GM13976 (cell line): ENCODE results near the gene MUC2.

ENCODE experiments used
- DNase-seq: peaks from one replicate; pipeline ENCODE4 v3.0.0; 2012; ENCODE audit warnings: low spot score
- CTCF ChIP-seq: IDR thresholded peaks from 2 replicates; pipeline ENCODE4 v1.5.1; 2012; ENCODE audit warnings: borderline replicate concordance, mild to moderate bottlenecking; ENCODE audit not compliant: insufficient read depth; ENCODE audit errors: extremely low read depth, missing control alignments, control extremely low read depth
- in situ Hi-C: fragments of 300-500 bp; cut with MboI; formaldehyde crosslinking; loops from one replicate; pipeline ENCODE4 v1.12.0; 2022; ENCODE audit warnings: low sequenced_read_pairs, mixed read lengths, inconsistent platforms; ENCODE audit not compliant: unreplicated experiment

Gene MUC2

DNA sequence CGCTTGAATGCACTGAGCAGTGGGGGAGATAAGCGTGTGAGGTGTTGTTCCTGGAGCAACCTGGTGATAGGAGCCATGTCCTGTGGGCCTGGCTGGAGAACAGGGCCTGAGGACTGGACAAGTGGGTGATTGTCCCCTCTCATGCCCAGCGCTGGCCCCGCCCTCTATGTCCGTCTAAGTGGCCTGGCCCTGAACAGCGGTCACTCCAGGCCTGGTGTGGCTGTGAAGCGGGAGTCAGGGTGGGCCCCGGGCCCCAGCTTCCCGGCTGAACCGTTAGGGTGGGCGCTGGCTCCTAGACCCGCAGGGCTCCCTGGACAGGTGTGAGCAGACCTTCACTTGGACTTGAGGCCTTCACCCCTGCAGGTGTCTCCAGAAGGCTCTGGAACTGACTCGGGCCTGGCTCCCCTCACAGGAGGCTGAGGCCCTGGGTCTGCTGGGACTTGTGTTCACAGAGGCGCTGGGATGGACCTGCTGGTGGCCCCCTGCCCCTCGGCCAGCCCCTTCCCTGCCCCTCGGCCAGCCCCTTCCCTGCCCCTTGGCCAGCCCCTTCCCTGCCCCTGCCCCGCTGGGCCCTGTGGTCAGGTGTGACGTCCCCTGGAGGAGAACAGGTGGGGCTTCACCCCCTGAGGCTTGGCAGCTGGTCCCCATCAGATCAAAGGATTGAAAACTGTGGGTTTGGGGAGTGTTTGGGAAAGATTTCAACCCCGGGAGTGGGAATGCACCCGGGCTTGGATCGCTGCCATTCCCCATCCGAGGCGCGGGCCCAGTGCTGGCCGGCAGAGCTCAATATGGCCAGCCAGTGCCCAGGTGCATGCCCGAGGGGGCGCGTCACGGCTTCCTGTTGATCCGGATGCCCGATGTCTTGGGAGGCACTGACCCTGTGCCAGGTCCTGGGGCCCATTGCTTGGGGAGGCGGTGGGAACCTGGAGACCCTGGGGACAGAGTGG, 34.9 kb upstream of the MUC2 start:
- in situ Hi-C loops = loop anchor here (25.0 kb wide), 1 partner anchor 98 kb away; no protein-coding TSS in a partner anchor
- DNase-seq = no peak

GRCh38 chr11:1040428-1041148, 34.1 kb upstream of the MUC2 start:
- in situ Hi-C loops = loop anchor here (25.0 kb wide), 1 partner anchor 97 kb away; no protein-coding TSS in a partner anchor
- no peak for DNase-seq
- no peak for TF ChIP-seq CTCF

More for the DNA sequence above, 34.9 kb upstream of the MUC2 start:
- no peak for TF ChIP-seq CTCF

GRCh38 chr11:1041149-1041467, 33.6 kb upstream of the MUC2 start:
- no peak for DNase-seq
- TF ChIP-seq CTCF = no peak
- in situ Hi-C loops = loop anchor here (25.0 kb wide), 1 partner anchor 96 kb away; no protein-coding TSS in a partner anchor

DNA sequence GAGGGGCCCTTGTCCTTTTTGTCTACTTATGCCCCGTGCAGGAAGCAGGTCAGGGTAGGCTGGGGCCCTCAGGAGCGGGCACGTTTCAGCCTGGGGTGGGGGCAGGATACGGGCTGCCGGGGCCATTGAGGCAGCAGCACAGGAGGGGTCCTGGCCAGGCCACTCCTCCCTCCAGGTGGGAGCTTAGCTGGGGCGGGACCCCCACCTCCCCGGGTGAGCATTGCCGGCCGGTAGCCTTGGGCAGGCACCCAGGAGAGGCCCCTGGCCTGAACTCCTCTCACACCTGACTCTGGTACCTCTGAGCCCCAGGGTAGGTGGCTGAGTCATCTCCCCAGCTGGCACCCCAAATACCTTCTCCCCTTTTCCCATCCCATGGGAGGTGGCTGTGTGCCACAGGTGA, 33.2 kb upstream of the MUC2 start:
- no peak for DNase-seq
- no peak for TF ChIP-seq CTCF
- in situ Hi-C loops = loop anchor here (25.0 kb wide), 1 partner anchor 96 kb away; no protein-coding TSS in a partner anchor

- TF ChIP-seq CTCF = no peak
- in situ Hi-C loops = loop anchor here (25.0 kb wide), 1 partner anchor 95 kb away; no protein-coding TSS in a partner anchor
- no peak for DNase-seq
Measured at GRCh38 chr11:1041936-1042608, 32.6 kb upstream of the MUC2 start.
